HepG2 (cell line): Measurements from ENCODE around the gene PPP4R4. TPM values are rescaled to one million over a fixed set of nuclear protein-coding genes. Genes with fewer than 3 reads are reported as not detected.

Experiments
- CCDC6 ChIP-seq: sonication (generic); formaldehyde crosslinking; IDR thresholded peaks from 2 replicates; pipeline ENCODE4 v1.8.1; 2022; ENCODE audit warnings: mild to moderate bottlenecking, missing genetic modification reagents, moderate library complexity
- CREB1 ChIP-seq, 2 experiments: fragments of 450-650 bp in 1 of 2; IDR thresholded peaks; 2 replicates each; pipeline ENCODE4 v1.6.1; 2016 to 2017; ENCODE audit warnings: control low read depth in 1 of 2, mild to moderate bottlenecking in 1 of 2, missing compliant biosample characterization in 1 of 2, missing genetic modification characterization in 1 of 2
- CSRNP1 ChIP-seq: sonication (generic); formaldehyde crosslinking; IDR thresholded peaks from 2 replicates; pipeline ENCODE4 v1.8.1; 2023; ENCODE audit warnings: mild to moderate bottlenecking, missing genetic modification reagents
- GATA4 ChIP-seq: sonication (generic); IDR thresholded peaks from 2 replicates; pipeline ENCODE4 v1.6.1; 2016; ENCODE audit warnings: antibody characterized with exemption, low read depth, borderline replicate concordance
- GFI1 ChIP-seq: sonication (generic); formaldehyde crosslinking; IDR thresholded peaks from 2 replicates; pipeline ENCODE4 v1.5.0; 2020; ENCODE audit warnings: missing genetic modification reagents, mild to moderate bottlenecking, borderline replicate concordance
- HDAC1 ChIP-seq: sonication (generic); formaldehyde crosslinking; IDR thresholded peaks from 2 replicates; pipeline ENCODE4 v1.5.1; 2020; ENCODE audit warnings: mild to moderate bottlenecking, missing genetic modification reagents
- KLF11 ChIP-seq: IDR thresholded peaks from 2 replicates; pipeline ENCODE4 v1.6.1; 2016; ENCODE audit warnings: missing compliant biosample characterization
- KLF16 ChIP-seq, 2 experiments: sonication (generic) in 1 of 2; formaldehyde crosslinking in 1 of 2; IDR thresholded peaks; 2 replicates each; pipeline versions ENCODE4 v1.6.1 to v1.8.0; 2016 to 2023; ENCODE audit warnings: missing genetic modification reagents in 2 of 2, missing compliant biosample characterization in 1 of 2
- MED13 ChIP-seq: sonication (generic); formaldehyde crosslinking; IDR thresholded peaks from 2 replicates; pipeline ENCODE4 v1.5.0; 2020; ENCODE audit warnings: missing genetic modification reagents
- NR1H2 ChIP-seq: sonication (generic); formaldehyde crosslinking; IDR thresholded peaks from 2 replicates; pipeline ENCODE4 v1.8.1; 2022; ENCODE audit warnings: low read depth, missing genetic modification reagents, borderline replicate concordance
- NR2C2 ChIP-seq: sonication (generic); formaldehyde crosslinking; IDR thresholded peaks from 2 replicates; pipeline ENCODE4 v1.4.0; 2020; ENCODE audit warnings: missing genetic modification reagents, mild to moderate bottlenecking, moderate library complexity, borderline replicate concordance
- RARA ChIP-seq: IDR thresholded peaks from 2 replicates; pipeline ENCODE4 v1.6.1; 2016; ENCODE audit warnings: missing genetic modification reagents, missing compliant biosample characterization
- RFXANK ChIP-seq: IDR thresholded peaks from 2 replicates; pipeline ENCODE4 v1.6.1; 2016
- RNF219 ChIP-seq: sonication (generic); formaldehyde crosslinking; IDR thresholded peaks from 2 replicates; pipeline ENCODE4 v1.5.0; 2020; ENCODE audit warnings: mild to moderate bottlenecking, missing genetic modification reagents
- TMF1 ChIP-seq: sonication (generic); formaldehyde crosslinking; IDR thresholded peaks from 2 replicates; pipeline ENCODE4 v1.8.1; 2022; ENCODE audit warnings: low read depth, missing genetic modification reagents
- ZFP82 ChIP-seq: sonication (generic); formaldehyde crosslinking; IDR thresholded peaks from 2 replicates; pipeline ENCODE4 v1.5.1; 2020; ENCODE audit warnings: mild to moderate bottlenecking, missing genetic modification reagents, borderline replicate concordance
- ZNF629 ChIP-seq: sonication (generic); formaldehyde crosslinking; conservative IDR thresholded peaks from 2 replicates; pipeline ENCODE4 v1.5.0; 2020; ENCODE audit warnings: missing genetic modification reagents
- ZNF720 ChIP-seq: sonication (generic); formaldehyde crosslinking; IDR thresholded peaks from 2 replicates; pipeline ENCODE4 v1.4.0; 2020; ENCODE audit warnings: missing genetic modification reagents
- ZNF746 ChIP-seq: sonication (generic); formaldehyde crosslinking; IDR thresholded peaks from 2 replicates; pipeline ENCODE4 v1.8.0; 2022; ENCODE audit warnings: mild to moderate bottlenecking, missing genetic modification reagents
- polyA plus RNA-seq, 8 experiments: library from polyadenylated mRNA; depleted of rRNA in 3 of 8; stranded (reverse) in 7 of 8; unstranded in 1 of 8; fragments of >200 nt; fragmentation: Illumina TruSeq in 4 of 8; extraction: Trizol in 4 of 8; gene quantifications; 2 replicates each; pipeline versions ENCODE4 v1.2.1 to v1.2.3, GENCODE V29; 2011 to 2016; ENCODE audit warnings: low read depth in 4 of 8, missing spikeins in 1 of 8, mixed read lengths in 1 of 8; ENCODE audit not compliant: insufficient read depth in 1 of 8
- total RNA-seq, 5 experiments: library from RNA; depleted of rRNA; stranded (reverse); fragments of >200 nt; fragmentation: Illumina TruSeq; extraction: Trizol; gene quantifications; 2 replicates each; pipeline ENCODE4 v1.2.3, GENCODE V29; 2016; ENCODE audit warnings: low read depth in 1 of 5
- TF ChIP-seq, protein P1 (sequence below): IDR thresholded peaks from 2 replicates; pipeline ENCODE4 v1.6.1; 2016; ENCODE audit warnings: control low read depth
- TF ChIP-seq, protein P2 (sequence below): sonication (generic); formaldehyde crosslinking; IDR thresholded peaks from 2 replicates; pipeline ENCODE4 v1.4.0; 2020; ENCODE audit warnings: missing genetic modification reagents

PPP4R4 gene
- total and polyA plus RNA-seq, 2 of the 13 experiments (the other 11 are each of a cell fraction or from before 2014, with no cell fraction given) = 9.5 to 19.8 TPM

DNA sequence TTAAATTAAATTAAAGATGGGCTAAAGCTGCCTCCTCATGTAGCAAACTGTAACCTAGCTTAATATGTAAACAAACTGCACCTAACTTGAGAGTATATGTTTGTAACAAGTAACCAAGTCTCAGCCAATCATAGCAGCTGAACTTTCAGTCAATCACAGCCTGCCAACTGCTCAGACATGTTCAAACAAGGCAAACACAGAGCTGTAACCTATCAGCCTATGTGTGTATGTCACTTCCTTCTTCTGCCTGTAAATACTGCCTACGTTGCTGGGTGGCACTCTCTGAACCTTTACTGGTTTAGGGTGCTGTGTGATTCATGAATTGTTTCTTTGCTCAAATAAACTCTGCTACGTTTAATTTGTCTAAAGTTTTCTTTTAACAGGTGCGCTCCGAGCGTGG is 146.1 kb downstream of the PPP4R4 start (continued):
- TF ChIP-seq, protein P1, sequence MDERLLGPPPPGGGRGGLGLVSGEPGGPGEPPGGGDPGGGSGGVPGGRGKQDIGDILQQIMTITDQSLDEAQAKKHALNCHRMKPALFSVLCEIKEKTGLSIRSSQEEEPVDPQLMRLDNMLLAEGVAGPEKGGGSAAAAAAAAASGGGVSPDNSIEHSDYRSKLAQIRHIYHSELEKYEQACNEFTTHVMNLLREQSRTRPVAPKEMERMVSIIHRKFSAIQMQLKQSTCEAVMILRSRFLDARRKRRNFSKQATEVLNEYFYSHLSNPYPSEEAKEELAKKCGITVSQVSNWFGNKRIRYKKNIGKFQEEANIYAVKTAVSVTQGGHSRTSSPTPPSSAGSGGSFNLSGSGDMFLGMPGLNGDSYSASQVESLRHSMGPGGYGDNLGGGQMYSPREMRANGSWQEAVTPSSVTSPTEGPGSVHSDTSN (CRISPR knock-in tag) = peak; percentile 69
- TF ChIP-seq CSRNP1 = no peak
- TF ChIP-seq, protein P2, sequence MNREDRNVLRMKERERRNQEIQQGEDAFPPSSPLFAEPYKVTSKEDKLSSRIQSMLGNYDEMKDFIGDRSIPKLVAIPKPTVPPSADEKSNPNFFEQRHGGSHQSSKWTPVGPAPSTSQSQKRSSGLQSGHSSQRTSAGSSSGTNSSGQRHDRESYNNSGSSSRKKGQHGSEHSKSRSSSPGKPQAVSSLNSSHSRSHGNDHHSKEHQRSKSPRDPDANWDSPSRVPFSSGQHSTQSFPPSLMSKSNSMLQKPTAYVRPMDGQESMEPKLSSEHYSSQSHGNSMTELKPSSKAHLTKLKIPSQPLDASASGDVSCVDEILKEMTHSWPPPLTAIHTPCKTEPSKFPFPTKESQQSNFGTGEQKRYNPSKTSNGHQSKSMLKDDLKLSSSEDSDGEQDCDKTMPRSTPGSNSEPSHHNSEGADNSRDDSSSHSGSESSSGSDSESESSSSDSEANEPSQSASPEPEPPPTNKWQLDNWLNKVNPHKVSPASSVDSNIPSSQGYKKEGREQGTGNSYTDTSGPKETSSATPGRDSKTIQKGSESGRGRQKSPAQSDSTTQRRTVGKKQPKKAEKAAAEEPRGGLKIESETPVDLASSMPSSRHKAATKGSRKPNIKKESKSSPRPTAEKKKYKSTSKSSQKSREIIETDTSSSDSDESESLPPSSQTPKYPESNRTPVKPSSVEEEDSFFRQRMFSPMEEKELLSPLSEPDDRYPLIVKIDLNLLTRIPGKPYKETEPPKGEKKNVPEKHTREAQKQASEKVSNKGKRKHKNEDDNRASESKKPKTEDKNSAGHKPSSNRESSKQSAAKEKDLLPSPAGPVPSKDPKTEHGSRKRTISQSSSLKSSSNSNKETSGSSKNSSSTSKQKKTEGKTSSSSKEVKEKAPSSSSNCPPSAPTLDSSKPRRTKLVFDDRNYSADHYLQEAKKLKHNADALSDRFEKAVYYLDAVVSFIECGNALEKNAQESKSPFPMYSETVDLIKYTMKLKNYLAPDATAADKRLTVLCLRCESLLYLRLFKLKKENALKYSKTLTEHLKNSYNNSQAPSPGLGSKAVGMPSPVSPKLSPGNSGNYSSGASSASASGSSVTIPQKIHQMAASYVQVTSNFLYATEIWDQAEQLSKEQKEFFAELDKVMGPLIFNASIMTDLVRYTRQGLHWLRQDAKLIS (CRISPR knock-in tag) = no peak
- no peak for TF ChIP-seq ZNF720 (CRISPR knock-in tag)
- 0 out of 2 replicates have a peak, but pooled peaks have one; percentile 40 for TF ChIP-seq CCDC6 (CRISPR knock-in tag)
- TF ChIP-seq NR2C2 = no peak
- TF ChIP-seq ZNF629 (CRISPR knock-in tag) = no peak
- TF ChIP-seq GFI1 (CRISPR knock-in tag) = peak; percentile 82
- no peak for TF ChIP-seq RFXANK (CRISPR knock-in tag)
- TF ChIP-seq RNF219 (CRISPR knock-in tag) = no peak
- 0 out of 2 replicates have a peak, but pooled peaks have one; percentile 38 for TF ChIP-seq RARA (CRISPR knock-in tag)
- no peak for TF ChIP-seq KLF11 (CRISPR knock-in tag)
- TF ChIP-seq TMF1 = no peak
- TF ChIP-seq ZNF746 = no peak
- no peak for TF ChIP-seq ZFP82 (CRISPR knock-in tag)
- peak in 1 of 2 experiments; percentile 53; a peak in 1 of 4 replicates for TF ChIP-seq KLF16 (CRISPR knock-in tag; IDR thresholded peaks at IDR 0.05)
- no peak for TF ChIP-seq MED13 (CRISPR knock-in tag)
- peak; percentile 51 for TF ChIP-seq HDAC1 (CRISPR knock-in tag)
- no peak for TF ChIP-seq NR1H2 (CRISPR knock-in tag)
- TF ChIP-seq CREB1 (IDR thresholded peaks at IDR 0.05) = peak; percentile 67
- peak; percentile 86 for TF ChIP-seq CREB1 (CRISPR knock-in tag; IDR thresholded peaks at IDR 0.05)
- no peak for TF ChIP-seq GATA4
